ENCODE results near the gene THAP6.

DNA sequence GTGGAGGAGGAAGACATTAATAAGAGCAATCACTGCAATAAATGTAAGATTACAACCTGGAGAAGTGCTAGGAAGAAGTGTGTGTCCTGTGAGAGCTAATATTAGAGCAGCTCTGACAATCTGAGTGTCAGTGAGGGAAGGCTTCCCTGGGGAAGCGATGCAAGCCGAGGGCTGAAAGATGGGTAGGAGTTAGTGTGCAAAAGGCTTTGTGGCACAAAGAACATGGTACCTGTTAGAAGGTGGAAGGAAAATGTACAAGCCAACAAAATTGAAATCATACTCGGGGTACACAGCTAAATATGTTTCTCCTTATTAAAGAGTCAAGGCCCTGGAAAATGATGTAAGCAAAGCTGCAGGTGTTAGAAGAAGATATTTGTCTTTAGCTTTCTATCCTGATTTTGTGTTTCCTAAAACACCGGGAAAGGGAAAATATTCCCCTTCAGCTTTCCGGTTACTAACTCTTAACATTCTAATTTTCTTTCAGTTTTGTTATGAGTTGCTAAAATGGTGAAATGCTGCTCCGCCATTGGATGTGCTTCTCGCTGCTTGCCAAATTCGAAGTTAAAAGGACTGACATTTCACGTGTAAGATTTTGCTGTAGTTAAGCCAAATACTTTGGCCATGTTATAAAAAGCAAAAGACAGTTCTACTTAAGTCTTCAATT, 808 bp downstream of the THAP6 start:
- no peak for TF ChIP-seq ZNF274 (IDR thresholded peaks at IDR 0.05; ENCODE audit: low read depth, low read length)
- no peak for TF ChIP-seq SUZ12 (IDR thresholded peaks at IDR 0.05; ENCODE audit: extremely low read depth, insufficient read depth, insufficient read length)
- TF ChIP-seq YY1 (IDR thresholded peaks at IDR 0.05; ENCODE audit: insufficient read depth, insufficient read length): no peak

Measured in NT2/D1 (cell line).